Hippocampal formation (tissue), 2 donors: ENCODE results near the gene C9orf40.

Experiments
- DNase-seq, 2 donors: peaks; one replicate each; lab custom pipeline; 2025; lab: John Stamatoyannopoulos, UW

Gene C9orf40

GRCh38 chr9:74940600-74940999, 12.1 kb downstream of the C9orf40 start:
- no peak for DNase-seq

DNA sequence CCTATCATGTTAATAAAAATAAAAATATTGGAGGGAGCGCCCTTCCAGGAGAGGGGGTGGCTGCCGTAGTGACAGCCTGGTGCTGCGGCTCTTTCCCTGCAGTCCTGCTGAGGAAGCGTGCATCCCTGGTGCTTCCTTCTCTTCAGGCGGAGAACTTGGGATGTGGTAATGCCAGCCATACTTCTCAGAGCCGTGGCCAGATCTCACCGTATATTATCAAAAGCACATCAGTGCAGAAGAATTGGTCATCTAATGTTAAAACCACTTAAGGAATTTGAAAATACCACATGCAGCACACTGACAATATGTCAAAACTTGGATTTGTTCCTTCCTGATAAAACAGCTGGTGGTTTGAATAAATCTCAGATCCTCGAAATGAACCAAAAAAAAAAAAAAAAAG, 17.7 kb downstream of the C9orf40 start:
- DNase-seq = no peak

DNA sequence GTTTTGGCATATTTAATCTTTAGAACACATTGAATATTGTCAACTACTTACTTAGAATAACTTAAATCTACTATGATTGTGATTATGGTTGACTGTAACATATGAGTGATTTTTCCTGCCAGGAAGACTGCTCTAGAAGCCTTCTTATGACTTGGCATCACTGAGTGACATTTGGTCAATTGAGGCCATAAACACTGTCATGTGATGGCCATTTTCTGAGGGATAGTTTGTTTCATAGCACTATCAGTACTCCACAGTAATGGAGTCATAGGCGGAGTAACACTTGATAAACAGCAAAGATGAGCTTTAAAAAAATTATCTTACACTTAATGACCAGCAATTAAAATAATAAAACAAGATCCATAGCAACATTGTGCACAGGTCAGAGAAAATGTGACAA, 31.0 kb downstream of the C9orf40 start:
- DNase-seq = no peak

DNA sequence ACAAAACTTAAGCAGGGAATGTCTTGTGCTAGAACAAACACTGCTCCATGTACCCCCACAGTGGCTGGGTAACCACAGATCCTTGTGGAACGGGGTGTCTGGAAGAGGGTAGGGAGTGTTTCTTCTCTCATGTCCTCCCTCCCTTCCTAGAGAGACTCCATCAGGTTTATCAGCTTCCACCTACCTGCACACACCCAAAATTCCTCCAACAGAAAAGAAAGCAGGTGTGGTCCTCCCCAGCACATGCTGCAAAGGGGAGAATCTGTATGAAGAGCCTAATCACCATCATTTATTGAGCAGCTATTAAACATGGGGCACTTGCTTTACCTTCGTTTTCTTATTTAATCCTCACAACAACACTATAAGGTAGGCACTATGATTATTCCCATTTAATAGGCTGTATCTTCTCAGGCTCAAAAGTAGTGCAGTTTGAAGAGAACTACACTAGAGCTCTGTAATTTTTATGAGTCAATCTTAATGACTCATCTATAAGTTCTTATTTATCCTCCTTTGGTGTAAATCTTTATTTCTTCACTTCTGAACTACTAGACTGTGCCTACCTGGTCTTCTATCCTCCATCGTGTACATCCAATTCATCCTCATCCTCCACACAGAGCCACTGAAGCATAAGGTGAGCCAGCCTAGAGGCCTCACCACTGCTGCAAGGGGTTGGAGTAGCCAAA, 31.6 kb downstream of the C9orf40 start:
- DNase-seq = no peak

GRCh38 chr9:74910036-74910435, 42.7 kb downstream of the C9orf40 start:
- DNase-seq = no peak

- no peak for DNase-seq
Observed at GRCh38 chr9:74908665-74909064, 44.0 kb downstream of the C9orf40 start.

DNA sequence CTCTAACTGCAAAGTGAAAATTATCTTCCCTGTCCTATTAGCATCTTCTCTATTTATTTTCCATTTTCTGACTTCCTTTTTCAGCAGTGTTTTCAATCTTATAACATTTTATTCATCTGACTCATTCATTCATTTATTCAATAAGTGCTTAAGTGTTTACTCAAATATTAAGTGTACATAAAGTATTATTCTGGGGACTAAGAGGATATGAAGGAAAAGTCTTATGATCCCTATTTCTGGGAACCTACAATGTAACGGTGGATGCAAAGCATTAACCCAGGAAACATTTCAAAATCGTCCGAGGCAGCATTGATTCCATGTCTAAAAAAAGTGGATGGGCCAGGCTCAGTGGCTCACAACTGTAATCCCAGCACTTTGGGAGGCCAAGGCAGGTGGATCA, 45.6 kb downstream of the C9orf40 start:
- no peak for DNase-seq

DNA sequence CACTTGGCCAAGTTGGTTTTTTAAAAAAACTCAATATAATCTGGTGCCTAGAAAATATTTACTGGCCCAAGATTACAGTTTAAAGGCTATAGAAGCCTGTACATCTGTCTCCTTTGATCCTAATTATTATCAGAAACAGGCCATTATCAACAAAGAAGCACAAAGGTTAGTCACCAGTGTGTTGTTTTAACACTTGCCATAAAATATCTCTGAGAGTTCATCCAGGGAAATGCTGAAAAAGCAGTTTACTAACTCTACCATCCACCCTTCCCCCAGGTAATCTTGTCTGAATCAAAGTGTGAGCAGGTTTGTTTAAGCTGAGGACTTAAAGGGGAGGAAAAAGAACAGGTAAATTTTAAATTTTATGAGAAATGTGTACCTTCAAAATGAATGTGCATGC, 51.7 kb downstream of the C9orf40 start:
- DNase-seq = no peak
